GM04504 (cell line): Measurements from ENCODE around the gene CAMKMT.

Source experiments
- DNase-seq: peaks from one replicate; pipeline ENCODE4 v3.0.0-alpha.2; 2012; ENCODE audit warnings: low read depth

CAMKMT gene

GRCh38 chr2:44651974-44652373 is 290.2 kb downstream of the CAMKMT start:
- no peak for DNase-seq

- DNase-seq = no peak
Observed at GRCh38 chr2:44652701-44653100, 291.0 kb downstream of the CAMKMT start.

- no peak for DNase-seq
Observed at GRCh38 chr2:44655401-44655864, 293.7 kb downstream of the CAMKMT start.

- DNase-seq = no peak
Observed at GRCh38 chr2:44656460-44656859, 294.7 kb downstream of the CAMKMT start.

GRCh38 chr2:44663471-44664073 is 301.8 kb downstream of the CAMKMT start:
- DNase-seq = no peak

GRCh38 chr2:44668336-44668735 is 306.6 kb downstream of the CAMKMT start:
- no peak for DNase-seq

- no peak for DNase-seq
Observed at GRCh38 chr2:44671276-44671675, 309.5 kb downstream of the CAMKMT start.

- DNase-seq = no peak
Observed at GRCh38 chr2:44671916-44672315, 310.2 kb downstream of the CAMKMT start.

- no peak for DNase-seq
Observed at GRCh38 chr2:44672431-44672830, 310.7 kb downstream of the CAMKMT start.

GRCh38 chr2:44674473-44675284 is 312.9 kb downstream of the CAMKMT start:
- no peak for DNase-seq

GRCh38 chr2:44676379-44676778 is 314.6 kb downstream of the CAMKMT start:
- DNase-seq = no peak

GRCh38 chr2:44679584-44679983 is 317.8 kb downstream of the CAMKMT start:
- no peak for DNase-seq

GRCh38 chr2:44679990-44680389 is 318.2 kb downstream of the CAMKMT start:
- no peak for DNase-seq

- no peak for DNase-seq
Observed at GRCh38 chr2:44680424-44680971, 318.8 kb downstream of the CAMKMT start.

GRCh38 chr2:44680983-44681531 is 319.3 kb downstream of the CAMKMT start:
- no peak for DNase-seq

- DNase-seq = no peak
Observed at GRCh38 chr2:44682459-44682858, 320.7 kb downstream of the CAMKMT start.

GRCh38 chr2:44684559-44684958 is 322.8 kb downstream of the CAMKMT start:
- no peak for DNase-seq

GRCh38 chr2:44686561-44686960 is 324.8 kb downstream of the CAMKMT start:
- DNase-seq = peak; percentile 13

- no peak for DNase-seq
Observed at GRCh38 chr2:44687686-44688455, 326.1 kb downstream of the CAMKMT start.

GRCh38 chr2:44688456-44689124 is 326.8 kb downstream of the CAMKMT start:
- DNase-seq = no peak

GRCh38 chr2:44689516-44689915 is 327.8 kb downstream of the CAMKMT start:
- no peak for DNase-seq
